ENCODE data around the gene SNAP23.

SNAP23 gene

GRCh38 chr15:42576040-42576594 is 80.7 kb downstream of the SNAP23 start:
- H3K27me3 Mint-ChIP-seq: no peaks in the 10 kb centered on the region
- no peaks in the 10 kb centered on the region for H3K36me3 Mint-ChIP-seq
- H3K27ac Mint-ChIP-seq: peak overlapping the region; percentile 79
- H3K4me1 Mint-ChIP-seq (ENCODE audit: low read depth): peaks cover 22% of the 10 kb centered on the region
- peak overlapping the region; percentile 92 for H3K4me3 Mint-ChIP-seq
- no peaks in the 10 kb centered on the region for H3K9me3 Mint-ChIP-seq (ENCODE audit: low read depth)

- peaks cover 28% of the 10 kb centered on the region for H3K4me1 Mint-ChIP-seq (ENCODE audit: low read depth)
- H3K27ac Mint-ChIP-seq: peak overlapping the region; percentile 6
- no peaks in the 10 kb centered on the region for H3K36me3 Mint-ChIP-seq
- no peaks in the 10 kb centered on the region for H3K27me3 Mint-ChIP-seq
- peak overlapping the region; percentile 92 for H3K4me3 Mint-ChIP-seq
- H3K9me3 Mint-ChIP-seq (ENCODE audit: low read depth): no peaks in the 10 kb centered on the region
These were observed 81.3 kb downstream of the SNAP23 start for GRCh38 chr15:42576776-42577175.

- no peaks in the 10 kb centered on the region for H3K9me3 Mint-ChIP-seq (ENCODE audit: low read depth)
- H3K4me1 Mint-ChIP-seq (ENCODE audit: low read depth): peaks cover 36% of the 10 kb centered on the region
- H3K27ac Mint-ChIP-seq: no peak overlapping the region
- H3K36me3 Mint-ChIP-seq: no peaks in the 10 kb centered on the region
- H3K27me3 Mint-ChIP-seq: no peaks in the 10 kb centered on the region
- H3K4me3 Mint-ChIP-seq: peak overlapping the region; percentile 2
These were observed 82.1 kb downstream of the SNAP23 start for GRCh38 chr15:42577514-42578031.

- Mint-ChIP-seq H3K9me3 (ENCODE audit: low read depth) (no peaks in the 10 kb centered on the region), H3K4me3 (no peak overlapping the region), H3K27ac (no peak overlapping the region), H3K4me1 (ENCODE audit: low read depth) (peaks cover 45% of the 10 kb centered on the region), H3K36me3 (no peaks in the 10 kb centered on the region), H3K27me3 (no peaks in the 10 kb centered on the region)
These were observed 83.6 kb downstream of the SNAP23 start for GRCh38 chr15:42578984-42579537.

GRCh38 chr15:42581272-42581730 is 85.9 kb downstream of the SNAP23 start:
- peaks cover 3% of the 10 kb centered on the region for H3K36me3 Mint-ChIP-seq
- H3K27ac Mint-ChIP-seq: peak overlapping the region; percentile 88
- H3K9me3 Mint-ChIP-seq (ENCODE audit: low read depth): no peaks in the 10 kb centered on the region
- H3K4me3 Mint-ChIP-seq: peak overlapping the region; percentile 94
- H3K4me1 Mint-ChIP-seq (ENCODE audit: low read depth): peaks cover 40% of the 10 kb centered on the region
- H3K27me3 Mint-ChIP-seq: no peaks in the 10 kb centered on the region
